ENCODE measurements around the gene KLK15.

DNA sequence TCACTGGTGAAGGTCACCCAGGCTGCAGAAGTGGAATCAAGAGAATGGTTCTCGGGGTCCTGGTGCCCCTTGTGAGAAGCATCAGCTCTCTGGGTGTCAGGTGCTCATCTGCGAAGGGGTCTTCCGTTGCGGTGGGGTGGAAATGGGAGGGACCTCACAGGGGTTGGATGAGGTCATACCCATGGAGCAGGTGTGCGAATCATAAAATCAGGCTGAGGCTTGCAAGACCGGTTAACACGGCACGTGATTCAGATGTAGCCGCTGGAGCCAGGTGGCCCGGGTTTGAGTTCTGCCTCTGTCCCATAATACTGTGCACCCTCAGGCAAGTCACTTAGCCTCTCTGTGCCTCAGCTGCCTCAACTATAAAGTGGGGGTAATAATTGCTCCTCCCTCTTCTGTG lies 3.9 kb upstream of the KLK15 start:
- TF ChIP-seq TAF1 (CRISPR knock-in tag; IDR thresholded peaks at IDR 0.05) (no peak), MAFK (conservative IDR thresholded peaks at IDR 0.05 in 1 of 2, IDR thresholded peaks at IDR 0.05 in 1 of 2; ENCODE audit: low read length in 2 of 2) (no peak), NFRKB (IDR thresholded peaks at IDR 0.05) (no peak), MED1 (CRISPR knock-in tag; IDR thresholded peaks at IDR 0.05) (no peak), ZNF780A (CRISPR knock-in tag; IDR thresholded peaks at IDR 0.05) (no peak), SP2 (CRISPR knock-in tag; IDR thresholded peaks at IDR 0.05) (no peak), POLR2AphosphoS5 (IDR thresholded peaks at IDR 0.05; ENCODE audit: low read depth, low read length) (no peak), JUND (CRISPR knock-in tag; IDR thresholded peaks at IDR 0.05) (no peak), BHLHE40 (IDR thresholded peaks at IDR 0.05; ENCODE audit: low read length) (no peak)
- TF ChIP-seq, protein P1, sequence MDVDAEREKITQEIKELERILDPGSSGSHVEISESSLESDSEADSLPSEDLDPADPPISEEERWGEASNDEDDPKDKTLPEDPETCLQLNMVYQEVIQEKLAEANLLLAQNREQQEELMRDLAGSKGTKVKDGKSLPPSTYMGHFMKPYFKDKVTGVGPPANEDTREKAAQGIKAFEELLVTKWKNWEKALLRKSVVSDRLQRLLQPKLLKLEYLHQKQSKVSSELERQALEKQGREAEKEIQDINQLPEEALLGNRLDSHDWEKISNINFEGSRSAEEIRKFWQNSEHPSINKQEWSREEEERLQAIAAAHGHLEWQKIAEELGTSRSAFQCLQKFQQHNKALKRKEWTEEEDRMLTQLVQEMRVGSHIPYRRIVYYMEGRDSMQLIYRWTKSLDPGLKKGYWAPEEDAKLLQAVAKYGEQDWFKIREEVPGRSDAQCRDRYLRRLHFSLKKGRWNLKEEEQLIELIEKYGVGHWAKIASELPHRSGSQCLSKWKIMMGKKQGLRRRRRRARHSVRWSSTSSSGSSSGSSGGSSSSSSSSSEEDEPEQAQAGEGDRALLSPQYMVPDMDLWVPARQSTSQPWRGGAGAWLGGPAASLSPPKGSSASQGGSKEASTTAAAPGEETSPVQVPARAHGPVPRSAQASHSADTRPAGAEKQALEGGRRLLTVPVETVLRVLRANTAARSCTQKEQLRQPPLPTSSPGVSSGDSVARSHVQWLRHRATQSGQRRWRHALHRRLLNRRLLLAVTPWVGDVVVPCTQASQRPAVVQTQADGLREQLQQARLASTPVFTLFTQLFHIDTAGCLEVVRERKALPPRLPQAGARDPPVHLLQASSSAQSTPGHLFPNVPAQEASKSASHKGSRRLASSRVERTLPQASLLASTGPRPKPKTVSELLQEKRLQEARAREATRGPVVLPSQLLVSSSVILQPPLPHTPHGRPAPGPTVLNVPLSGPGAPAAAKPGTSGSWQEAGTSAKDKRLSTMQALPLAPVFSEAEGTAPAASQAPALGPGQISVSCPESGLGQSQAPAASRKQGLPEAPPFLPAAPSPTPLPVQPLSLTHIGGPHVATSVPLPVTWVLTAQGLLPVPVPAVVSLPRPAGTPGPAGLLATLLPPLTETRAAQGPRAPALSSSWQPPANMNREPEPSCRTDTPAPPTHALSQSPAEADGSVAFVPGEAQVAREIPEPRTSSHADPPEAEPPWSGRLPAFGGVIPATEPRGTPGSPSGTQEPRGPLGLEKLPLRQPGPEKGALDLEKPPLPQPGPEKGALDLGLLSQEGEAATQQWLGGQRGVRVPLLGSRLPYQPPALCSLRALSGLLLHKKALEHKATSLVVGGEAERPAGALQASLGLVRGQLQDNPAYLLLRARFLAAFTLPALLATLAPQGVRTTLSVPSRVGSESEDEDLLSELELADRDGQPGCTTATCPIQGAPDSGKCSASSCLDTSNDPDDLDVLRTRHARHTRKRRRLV (CRISPR knock-in tag; IDR thresholded peaks at IDR 0.05), result no peak
- TF ChIP-seq, protein P2, sequence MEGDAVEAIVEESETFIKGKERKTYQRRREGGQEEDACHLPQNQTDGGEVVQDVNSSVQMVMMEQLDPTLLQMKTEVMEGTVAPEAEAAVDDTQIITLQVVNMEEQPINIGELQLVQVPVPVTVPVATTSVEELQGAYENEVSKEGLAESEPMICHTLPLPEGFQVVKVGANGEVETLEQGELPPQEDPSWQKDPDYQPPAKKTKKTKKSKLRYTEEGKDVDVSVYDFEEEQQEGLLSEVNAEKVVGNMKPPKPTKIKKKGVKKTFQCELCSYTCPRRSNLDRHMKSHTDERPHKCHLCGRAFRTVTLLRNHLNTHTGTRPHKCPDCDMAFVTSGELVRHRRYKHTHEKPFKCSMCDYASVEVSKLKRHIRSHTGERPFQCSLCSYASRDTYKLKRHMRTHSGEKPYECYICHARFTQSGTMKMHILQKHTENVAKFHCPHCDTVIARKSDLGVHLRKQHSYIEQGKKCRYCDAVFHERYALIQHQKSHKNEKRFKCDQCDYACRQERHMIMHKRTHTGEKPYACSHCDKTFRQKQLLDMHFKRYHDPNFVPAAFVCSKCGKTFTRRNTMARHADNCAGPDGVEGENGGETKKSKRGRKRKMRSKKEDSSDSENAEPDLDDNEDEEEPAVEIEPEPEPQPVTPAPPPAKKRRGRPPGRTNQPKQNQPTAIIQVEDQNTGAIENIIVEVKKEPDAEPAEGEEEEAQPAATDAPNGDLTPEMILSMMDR (CRISPR knock-in tag; IDR thresholded peaks at IDR 0.05), result no peak
- TF ChIP-seq, protein P3, sequence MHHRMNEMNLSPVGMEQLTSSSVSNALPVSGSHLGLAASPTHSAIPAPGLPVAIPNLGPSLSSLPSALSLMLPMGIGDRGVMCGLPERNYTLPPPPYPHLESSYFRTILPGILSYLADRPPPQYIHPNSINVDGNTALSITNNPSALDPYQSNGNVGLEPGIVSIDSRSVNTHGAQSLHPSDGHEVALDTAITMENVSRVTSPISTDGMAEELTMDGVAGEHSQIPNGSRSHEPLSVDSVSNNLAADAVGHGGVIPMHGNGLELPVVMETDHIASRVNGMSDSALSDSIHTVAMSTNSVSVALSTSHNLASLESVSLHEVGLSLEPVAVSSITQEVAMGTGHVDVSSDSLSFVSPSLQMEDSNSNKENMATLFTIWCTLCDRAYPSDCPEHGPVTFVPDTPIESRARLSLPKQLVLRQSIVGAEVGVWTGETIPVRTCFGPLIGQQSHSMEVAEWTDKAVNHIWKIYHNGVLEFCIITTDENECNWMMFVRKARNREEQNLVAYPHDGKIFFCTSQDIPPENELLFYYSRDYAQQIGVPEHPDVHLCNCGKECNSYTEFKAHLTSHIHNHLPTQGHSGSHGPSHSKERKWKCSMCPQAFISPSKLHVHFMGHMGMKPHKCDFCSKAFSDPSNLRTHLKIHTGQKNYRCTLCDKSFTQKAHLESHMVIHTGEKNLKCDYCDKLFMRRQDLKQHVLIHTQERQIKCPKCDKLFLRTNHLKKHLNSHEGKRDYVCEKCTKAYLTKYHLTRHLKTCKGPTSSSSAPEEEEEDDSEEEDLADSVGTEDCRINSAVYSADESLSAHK (CRISPR knock-in tag; IDR thresholded peaks at IDR 0.05; ENCODE audit: borderline replicate concordance), result no peak
- TF ChIP-seq, protein P4, sequence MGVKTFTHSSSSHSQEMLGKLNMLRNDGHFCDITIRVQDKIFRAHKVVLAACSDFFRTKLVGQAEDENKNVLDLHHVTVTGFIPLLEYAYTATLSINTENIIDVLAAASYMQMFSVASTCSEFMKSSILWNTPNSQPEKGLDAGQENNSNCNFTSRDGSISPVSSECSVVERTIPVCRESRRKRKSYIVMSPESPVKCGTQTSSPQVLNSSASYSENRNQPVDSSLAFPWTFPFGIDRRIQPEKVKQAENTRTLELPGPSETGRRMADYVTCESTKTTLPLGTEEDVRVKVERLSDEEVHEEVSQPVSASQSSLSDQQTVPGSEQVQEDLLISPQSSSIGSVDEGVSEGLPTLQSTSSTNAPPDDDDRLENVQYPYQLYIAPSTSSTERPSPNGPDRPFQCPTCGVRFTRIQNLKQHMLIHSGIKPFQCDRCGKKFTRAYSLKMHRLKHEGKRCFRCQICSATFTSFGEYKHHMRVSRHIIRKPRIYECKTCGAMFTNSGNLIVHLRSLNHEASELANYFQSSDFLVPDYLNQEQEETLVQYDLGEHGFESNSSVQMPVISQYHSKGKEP (CRISPR knock-in tag; IDR thresholded peaks at IDR 0.05), result no peak
